Loucy (cell line): ENCODE data around the gene GPR82.

ENCODE experiments used
- EZH2phosphoT487 ChIP-seq: fragments of 200-600 bp; IDR thresholded peaks from 2 replicates; pipeline ENCODE4 v1.6.1; 2018; ENCODE audit warnings: antibody characterized with exemption, mild to moderate bottlenecking, moderate library complexity, borderline replicate concordance
- TF ChIP-seq, protein P1 (sequence below): fragments of 200-600 bp; sonication (generic); conservative IDR thresholded peaks from 2 replicates; pipeline ENCODE4 v1.5.1; 2014; ENCODE audit warnings: mild to moderate bottlenecking, antibody characterized with exemption, low read length

- TF ChIP-seq, protein P1, sequence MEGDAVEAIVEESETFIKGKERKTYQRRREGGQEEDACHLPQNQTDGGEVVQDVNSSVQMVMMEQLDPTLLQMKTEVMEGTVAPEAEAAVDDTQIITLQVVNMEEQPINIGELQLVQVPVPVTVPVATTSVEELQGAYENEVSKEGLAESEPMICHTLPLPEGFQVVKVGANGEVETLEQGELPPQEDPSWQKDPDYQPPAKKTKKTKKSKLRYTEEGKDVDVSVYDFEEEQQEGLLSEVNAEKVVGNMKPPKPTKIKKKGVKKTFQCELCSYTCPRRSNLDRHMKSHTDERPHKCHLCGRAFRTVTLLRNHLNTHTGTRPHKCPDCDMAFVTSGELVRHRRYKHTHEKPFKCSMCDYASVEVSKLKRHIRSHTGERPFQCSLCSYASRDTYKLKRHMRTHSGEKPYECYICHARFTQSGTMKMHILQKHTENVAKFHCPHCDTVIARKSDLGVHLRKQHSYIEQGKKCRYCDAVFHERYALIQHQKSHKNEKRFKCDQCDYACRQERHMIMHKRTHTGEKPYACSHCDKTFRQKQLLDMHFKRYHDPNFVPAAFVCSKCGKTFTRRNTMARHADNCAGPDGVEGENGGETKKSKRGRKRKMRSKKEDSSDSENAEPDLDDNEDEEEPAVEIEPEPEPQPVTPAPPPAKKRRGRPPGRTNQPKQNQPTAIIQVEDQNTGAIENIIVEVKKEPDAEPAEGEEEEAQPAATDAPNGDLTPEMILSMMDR: no peak
- TF ChIP-seq EZH2phosphoT487: no peak
These were observed 35.8 kb upstream of the GPR82 start for GRCh38 chrX:41688156-41688555.
